Mammary epithelial cell (primary cell): ENCODE data around the gene TMEM120B.

ENCODE experiments used
- EZH2 ChIP-seq: IDR thresholded peaks from 2 replicates; pipeline ENCODE4 v1.6.1; 2012; ENCODE audit warnings: low read length, inconsistent platforms, borderline replicate concordance
- TF ChIP-seq, protein P1 (sequence below), 2 donors: IDR thresholded peaks in 1 of 2; conservative IDR thresholded peaks in 1 of 2; 2 replicates each; pipeline ENCODE4 v1.5.1; 2011 to 2012; ENCODE audit warnings: inconsistent platforms in 2 of 2, low read length in 2 of 2, mild to moderate bottlenecking in 2 of 2, control low read depth in 1 of 2, low read depth in 1 of 2; ENCODE audit not compliant: insufficient read depth in 1 of 2; ENCODE audit errors: extremely low read depth in 1 of 2

DNA sequence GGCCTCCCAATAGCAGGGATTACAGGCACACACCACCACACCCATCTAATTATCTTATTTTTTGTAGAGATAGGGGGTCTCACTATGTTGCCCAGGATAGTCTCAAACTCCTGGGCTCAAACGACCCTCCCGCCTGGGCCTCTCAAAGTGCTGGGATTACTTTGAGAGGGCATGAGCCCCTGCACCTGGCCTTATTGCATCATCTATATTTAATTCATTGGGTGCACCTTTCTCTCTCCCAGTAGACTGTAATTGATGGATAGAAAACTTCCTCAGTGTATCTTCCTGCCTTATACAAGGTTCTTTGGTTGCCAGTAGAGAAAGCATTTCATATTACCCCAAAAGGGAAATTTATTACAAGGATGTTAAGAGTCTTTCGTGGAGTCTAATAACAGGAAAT lies 34.2 kb upstream of the TMEM120B start:
- TF ChIP-seq, protein P1, sequence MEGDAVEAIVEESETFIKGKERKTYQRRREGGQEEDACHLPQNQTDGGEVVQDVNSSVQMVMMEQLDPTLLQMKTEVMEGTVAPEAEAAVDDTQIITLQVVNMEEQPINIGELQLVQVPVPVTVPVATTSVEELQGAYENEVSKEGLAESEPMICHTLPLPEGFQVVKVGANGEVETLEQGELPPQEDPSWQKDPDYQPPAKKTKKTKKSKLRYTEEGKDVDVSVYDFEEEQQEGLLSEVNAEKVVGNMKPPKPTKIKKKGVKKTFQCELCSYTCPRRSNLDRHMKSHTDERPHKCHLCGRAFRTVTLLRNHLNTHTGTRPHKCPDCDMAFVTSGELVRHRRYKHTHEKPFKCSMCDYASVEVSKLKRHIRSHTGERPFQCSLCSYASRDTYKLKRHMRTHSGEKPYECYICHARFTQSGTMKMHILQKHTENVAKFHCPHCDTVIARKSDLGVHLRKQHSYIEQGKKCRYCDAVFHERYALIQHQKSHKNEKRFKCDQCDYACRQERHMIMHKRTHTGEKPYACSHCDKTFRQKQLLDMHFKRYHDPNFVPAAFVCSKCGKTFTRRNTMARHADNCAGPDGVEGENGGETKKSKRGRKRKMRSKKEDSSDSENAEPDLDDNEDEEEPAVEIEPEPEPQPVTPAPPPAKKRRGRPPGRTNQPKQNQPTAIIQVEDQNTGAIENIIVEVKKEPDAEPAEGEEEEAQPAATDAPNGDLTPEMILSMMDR (conservative IDR thresholded peaks at IDR 0.05 in 1 of 2, IDR thresholded peaks at IDR 0.05 in 1 of 2; ENCODE audit: extremely low read depth in 1 of 2, insufficient read depth in 1 of 2, low read depth in 1 of 2, low read length in 2 of 2), result no peak
- no peak for TF ChIP-seq EZH2
